Epithelial cell of prostate (primary cell): ENCODE measurements around the gene NKAP.
A peak's percentile ranks its signal among the peaks of the same experiment; 100 is the strongest.
"Not testable (repeated sequence)": the region's sequence is repeated elsewhere in the genome, so short reads cannot be mapped to it uniquely, and the experiment has no call there.

Experiments used
- DNase-seq: peaks from one replicate; pipeline ENCODE4 v3.0.0-alpha.2; 2011; ENCODE audit warnings: low read depth, low spot score
- H3K27ac ChIP-seq: fragments of 450-650 bp; 2 replicates; pipeline ENCODE4 v1.5.1; 2017; ENCODE audit warnings: mild to moderate bottlenecking

The NKAP gene

GRCh38 chrX:119942173-119942819 is 1.3 kb downstream of the NKAP start:
- peak overlapping the region; percentile 86 for H3K27ac ChIP-seq
- DNase-seq, result no peak

GRCh38 chrX:119941336-119941735 is 2.2 kb downstream of the NKAP start:
- H3K27ac ChIP-seq, result no peak overlapping the region
- no peak for DNase-seq

- H3K27ac ChIP-seq, result no peak overlapping the region
- no peak for DNase-seq
These were observed 8.2 kb downstream of the NKAP start for GRCh38 chrX:119935215-119935874.

- H3K27ac ChIP-seq, DNase-seq: not testable (repeated sequence)
These were observed 21.2 kb downstream of the NKAP start for GRCh38 chrX:119922391-119922790.

GRCh38 chrX:119919835-119920585 is 23.5 kb downstream of the NKAP start:
- no peak overlapping the region for H3K27ac ChIP-seq
- DNase-seq, result no peak

- DNase-seq, result no peak
- H3K27ac ChIP-seq, result no peak overlapping the region
These were observed 25.7 kb downstream of the NKAP start for GRCh38 chrX:119917877-119918276.

GRCh38 chrX:119916310-119916709 is 27.2 kb downstream of the NKAP start:
- H3K27ac ChIP-seq, result no peak overlapping the region
- no peak for DNase-seq

GRCh38 chrX:119900976-119901375 is 42.6 kb downstream of the NKAP start:
- no peak overlapping the region for H3K27ac ChIP-seq
- DNase-seq, result no peak

- peak; percentile 5 for DNase-seq
- no peak overlapping the region for H3K27ac ChIP-seq
These were observed 44.4 kb downstream of the NKAP start for GRCh38 chrX:119899125-119899524.

GRCh38 chrX:119895843-119896326 is 47.7 kb downstream of the NKAP start, which contains the start of gene AKAP14:
Gene AKAP14 (plus strand): TSS chrX:119895893. CDS start chrX:119903224, 7,331 bp downstream.
- DNase-seq, result no peak
- no peak within 1 kb of the TSS for H3K27ac ChIP-seq

- DNase-seq, H3K27ac ChIP-seq: not testable (repeated sequence)
These were observed 51.4 kb downstream of the NKAP start for GRCh38 chrX:119891961-119892692.

- H3K27ac ChIP-seq, DNase-seq: not testable (repeated sequence)
These were observed 52.9 kb downstream of the NKAP start for GRCh38 chrX:119890626-119891025.

GRCh38 chrX:119887721-119888425 is 55.7 kb downstream of the NKAP start:
- no peak for DNase-seq
- H3K27ac ChIP-seq, result no peak overlapping the region

- H3K27ac ChIP-seq, result no peak overlapping the region
- no peak for DNase-seq
These were observed 57.8 kb downstream of the NKAP start for GRCh38 chrX:119885554-119886428.

GRCh38 chrX:119880552-119881437 is 62.8 kb downstream of the NKAP start:
- no peak overlapping the region for H3K27ac ChIP-seq
- no peak for DNase-seq

- DNase-seq, result no peak
- H3K27ac ChIP-seq, result no peak overlapping the region
These were observed 63.5 kb downstream of the NKAP start for GRCh38 chrX:119880076-119880475.

GRCh38 chrX:119878740-119879139 is 64.8 kb downstream of the NKAP start:
- H3K27ac ChIP-seq, result no peak overlapping the region
- DNase-seq, result no peak
